Measurements from ENCODE around the gene CAMK1D.
A peak's percentile ranks its signal among the peaks of the same experiment; 100 is the strongest.

The CAMK1D gene

DNA sequence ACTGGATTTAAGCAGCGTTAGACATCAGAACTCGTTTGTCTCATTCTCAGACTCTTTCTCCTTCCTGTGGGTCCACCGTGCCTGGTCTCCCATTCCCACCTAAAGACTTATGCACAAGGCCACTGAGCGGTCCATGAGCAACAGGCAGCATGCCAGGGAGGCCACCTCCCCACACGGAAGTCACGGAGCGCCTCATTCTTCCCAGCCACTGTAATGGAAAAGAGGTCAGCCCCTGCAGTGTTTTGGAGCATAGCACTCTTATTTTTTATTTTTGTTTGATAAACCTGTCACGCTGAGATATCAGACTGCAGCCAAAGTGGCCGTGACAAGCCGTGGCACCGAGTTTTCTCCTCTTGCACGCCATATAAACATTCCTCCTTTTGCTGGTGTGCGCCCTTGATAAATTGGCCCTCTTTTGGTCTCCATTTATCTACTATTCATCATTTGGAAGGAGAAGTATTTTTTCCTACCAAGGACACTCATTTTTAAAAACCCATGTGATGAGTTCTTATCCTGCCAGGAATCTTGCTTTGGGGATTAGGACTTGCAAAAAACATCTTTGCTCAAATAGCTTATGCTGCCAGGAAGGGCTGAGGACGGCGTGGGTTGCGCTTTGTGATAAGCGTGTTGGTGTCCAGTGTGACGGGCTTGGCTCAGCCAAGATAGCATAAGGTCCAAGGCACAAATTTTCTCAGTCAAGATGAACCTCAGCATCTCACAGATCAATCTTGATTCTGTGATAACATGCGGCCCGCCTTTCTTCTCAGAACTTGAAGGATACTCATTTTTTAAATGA is 446.2 kb downstream of the CAMK1D start:
- H3K4me1 ChIP-seq, result peaks cover 0 to 14% (median 9%) of the 10 kb centered on the region in 10 experiments; a peak in 13 of 20 replicates
- peaks cover 14 to 34% (median 25%) of the 10 kb centered on the region in 11 experiments; a peak in 19 of 22 replicates for H3K9me3 ChIP-seq (replicated peaks in 1 of 11)
- TF ChIP-seq Cebpa-rat (IDR thresholded peaks at IDR 0.05), result no peak
- H3K27me3 ChIP-seq, result no peaks in the 10 kb centered on the region
- H3K4me3 ChIP-seq, result no peak overlapping the region
- no peak overlapping the region for H3K9ac ChIP-seq
- peaks cover 18 to 56% (median 28%) of the 10 kb centered on the region in 11 experiments; a peak in 18 of 22 replicates for H3K36me3 ChIP-seq
- no peak overlapping the region for H3K4me2 ChIP-seq
- H4K20me1 ChIP-seq, result no peaks in the 10 kb centered on the region
- H3K27ac ChIP-seq, result no peak overlapping the region

DNA sequence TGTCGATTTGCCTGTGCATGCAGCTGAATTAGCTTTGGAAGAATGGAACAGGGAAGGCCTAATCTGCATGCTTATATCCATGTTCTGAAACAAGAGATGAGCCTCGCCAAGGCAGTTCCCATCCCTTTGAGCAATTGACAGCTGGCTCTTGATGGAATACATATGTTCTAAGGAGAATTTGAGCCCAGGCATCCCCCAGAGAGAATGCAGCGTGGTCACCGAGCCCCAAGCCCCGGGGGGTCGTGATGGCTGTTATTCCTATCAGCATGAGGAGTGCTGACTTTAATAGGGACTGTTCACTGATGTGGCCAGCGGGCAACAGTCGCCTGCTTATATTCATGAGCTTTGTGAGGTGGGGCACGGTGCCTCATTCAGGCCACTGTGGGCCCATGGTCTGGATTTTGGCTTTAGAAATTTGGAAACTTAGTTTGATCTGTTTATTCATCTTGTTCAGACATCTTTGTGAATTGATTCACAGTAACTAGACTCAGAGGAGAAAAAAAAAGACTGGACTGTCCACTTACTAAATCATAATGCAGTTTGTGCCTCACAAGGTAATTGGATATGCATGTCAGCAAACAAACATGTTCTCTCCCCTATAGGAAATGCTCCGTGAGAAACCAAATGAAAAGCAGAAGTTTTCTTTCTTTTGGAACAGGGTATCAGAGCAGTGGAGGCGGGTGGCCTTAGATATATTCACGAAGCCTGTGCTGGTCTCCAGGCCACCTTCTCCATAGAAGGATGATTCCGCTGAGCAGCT is 447.2 kb downstream of the CAMK1D start:
- Histone ChIP-seq H3K4me2 (no peak overlapping the region), H3K27ac (no peak overlapping the region), H3K9ac (no peak overlapping the region), H3K9me3 (replicated peaks in 1 of 11) (peaks cover 8 to 24% (median 16%) of the 10 kb centered on the region in 11 experiments; a peak in 16 of 22 replicates), H3K27me3 (no peaks in the 10 kb centered on the region), H3K4me1 (peaks cover 0 to 14% (median 9%) of the 10 kb centered on the region in 10 experiments; a peak in 13 of 20 replicates), H4K20me1 (no peaks in the 10 kb centered on the region), H3K4me3 (no peak overlapping the region), H3K36me3 (peaks cover 10 to 45% (median 18%) of the 10 kb centered on the region in 11 experiments; a peak in 18 of 22 replicates)
- no peak for TF ChIP-seq Cebpa-rat (IDR thresholded peaks at IDR 0.05)

DNA sequence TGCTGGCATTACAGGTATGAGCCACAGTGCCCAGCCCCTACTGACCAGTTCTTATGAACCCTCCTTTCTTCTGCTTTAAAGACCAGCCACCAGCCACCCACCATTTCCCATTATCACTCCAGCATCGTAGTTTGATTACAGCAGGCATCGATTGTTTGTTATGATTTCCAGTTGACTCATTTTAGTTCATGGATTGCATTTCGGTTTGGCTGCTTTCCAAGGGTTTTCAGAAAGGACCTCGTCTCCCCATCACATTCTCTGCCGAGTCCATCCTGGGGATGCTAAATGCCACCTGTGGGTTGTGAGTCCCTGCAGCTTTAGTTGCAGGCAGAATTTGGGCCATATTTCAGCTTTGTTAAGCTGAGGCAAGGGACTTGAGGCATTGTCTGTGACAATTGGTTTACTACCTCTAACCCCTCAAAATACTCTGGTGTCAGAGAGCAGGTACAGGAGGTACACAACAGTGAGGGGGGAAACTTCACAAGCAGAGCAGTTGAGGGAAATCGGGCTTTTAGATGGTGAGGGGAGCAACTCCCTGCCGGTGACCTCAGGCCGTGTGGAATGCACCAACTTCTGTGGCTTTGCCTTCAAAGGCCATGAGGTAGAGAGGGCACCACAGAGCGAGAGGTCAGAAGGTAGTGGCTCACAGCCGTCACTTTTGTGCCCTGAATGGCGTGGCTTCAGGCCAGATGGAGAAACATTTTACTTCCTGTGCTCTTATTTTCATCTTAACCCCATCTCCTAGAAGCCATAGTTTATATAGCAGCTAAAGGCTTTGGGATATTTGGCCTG is 448.3 kb downstream of the CAMK1D start:
- no peak for TF ChIP-seq Cebpa-rat (IDR thresholded peaks at IDR 0.05)
- no peak overlapping the region for H3K27ac ChIP-seq

DNA sequence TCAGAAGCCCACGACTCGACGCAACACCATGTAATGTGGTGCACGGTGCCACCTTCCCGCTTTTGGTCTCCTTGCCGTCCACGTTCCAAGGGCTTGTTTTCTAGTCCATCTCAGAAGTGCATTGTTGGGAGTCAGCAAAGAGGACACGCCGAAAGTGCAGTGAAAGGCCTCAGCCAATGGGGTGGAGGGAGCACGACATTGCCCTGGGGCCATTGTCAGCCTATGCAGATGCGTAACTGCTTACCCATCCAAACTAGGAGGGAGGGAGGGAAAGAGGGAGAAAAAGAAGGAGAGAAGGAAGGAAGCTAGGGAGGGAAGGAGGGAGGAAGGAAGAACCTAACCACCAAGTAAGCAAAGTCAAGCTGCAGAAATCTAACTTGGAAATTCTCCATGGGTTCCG is 449.8 kb downstream of the CAMK1D start:
- Histone ChIP-seq H3K36me3 (peaks cover 0 to 25% (median 4%) of the 10 kb centered on the region in 11 experiments; a peak in 8 of 22 replicates), H3K9ac (no peak overlapping the region), H3K4me3 (no peak overlapping the region), H3K27ac (no peak overlapping the region), H3K9me3 (replicated peaks in 1 of 11) (no peaks in the 10 kb centered on the region), H3K27me3 (no peaks in the 10 kb centered on the region), H4K20me1 (no peaks in the 10 kb centered on the region), H3K4me2 (peak overlapping the region in 8 of 11 experiments; percentile 14 to 57 (median 32); a peak in 13 of 22 replicates), H3K4me1 (peaks cover 0 to 18% (median 9%) of the 10 kb centered on the region in 10 experiments; a peak in 13 of 20 replicates)
- no peak for TF ChIP-seq Cebpa-rat (IDR thresholded peaks at IDR 0.05)

More for the DNA sequence above, 448.3 kb downstream of the CAMK1D start:
- no peak overlapping the region for H3K4me2 ChIP-seq
- no peak overlapping the region for H3K4me3 ChIP-seq
- H3K9ac ChIP-seq, result no peak overlapping the region
- no peaks in the 10 kb centered on the region for H4K20me1 ChIP-seq
- no peaks in the 10 kb centered on the region for H3K27me3 ChIP-seq
- peaks cover 0 to 13% (median 6%) of the 10 kb centered on the region in 11 experiments; a peak in 9 of 22 replicates for H3K9me3 ChIP-seq (replicated peaks in 1 of 11)
- peaks cover 0 to 14% (median 9%) of the 10 kb centered on the region in 10 experiments; a peak in 13 of 20 replicates for H3K4me1 ChIP-seq
- peaks cover 0 to 37% (median 9%) of the 10 kb centered on the region in 11 experiments; a peak in 16 of 22 replicates for H3K36me3 ChIP-seq

DNA sequence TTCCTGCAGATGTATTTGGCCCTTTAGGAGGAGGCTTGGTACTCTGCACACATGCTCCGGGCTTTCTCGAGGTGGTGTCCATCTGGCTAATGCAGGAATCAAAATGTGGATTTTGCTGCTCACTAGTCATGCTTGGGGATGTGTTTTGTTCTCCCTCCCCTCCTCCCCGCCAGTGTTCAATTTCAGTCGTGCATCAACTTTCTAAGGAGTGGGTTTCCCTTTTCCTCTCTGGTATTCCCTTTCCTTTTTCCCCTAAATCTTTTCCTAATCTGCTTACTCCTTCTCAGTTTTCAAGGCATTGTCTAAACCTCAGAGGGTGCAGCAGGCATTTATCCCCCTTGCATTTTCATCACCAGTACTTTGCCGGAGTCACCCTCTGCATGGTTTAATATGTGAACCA is 450.4 kb downstream of the CAMK1D start:
- peaks cover 0 to 18% (median 9%) of the 10 kb centered on the region in 10 experiments; a peak in 13 of 20 replicates for H3K4me1 ChIP-seq
- no peak overlapping the region for H3K4me3 ChIP-seq
- H3K36me3 ChIP-seq, result peaks cover 0 to 19% (median 0%) of the 10 kb centered on the region in 11 experiments; a peak in 7 of 22 replicates
- H3K9me3 ChIP-seq (replicated peaks in 1 of 11), result no peaks in the 10 kb centered on the region
- no peak for TF ChIP-seq Cebpa-rat (IDR thresholded peaks at IDR 0.05)
- no peaks in the 10 kb centered on the region for H3K27me3 ChIP-seq
- no peaks in the 10 kb centered on the region for H4K20me1 ChIP-seq
- no peak overlapping the region for H3K27ac ChIP-seq
- H3K9ac ChIP-seq, result no peak overlapping the region
- peak overlapping the region in 7 of 11 experiments; percentile 19 to 57 (median 32); a peak in 7 of 22 replicates for H3K4me2 ChIP-seq

DNA sequence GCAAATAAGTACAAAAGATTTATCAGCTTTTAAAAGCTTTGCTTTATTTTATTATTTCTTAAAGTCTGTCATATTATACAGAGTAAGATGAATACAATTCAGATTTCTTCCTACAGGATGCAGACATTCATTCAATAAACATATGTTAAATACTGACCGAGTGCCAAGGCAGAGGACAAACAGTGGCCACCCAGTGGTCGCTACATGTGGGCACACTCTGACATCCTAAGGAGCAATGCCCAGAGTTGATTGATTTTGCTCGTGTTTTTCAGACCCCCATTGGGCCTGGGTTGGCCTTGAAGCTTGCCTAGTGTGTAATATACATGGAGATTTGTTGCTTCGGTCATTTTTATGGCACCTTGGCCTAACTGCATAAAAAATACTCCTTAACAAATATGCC is 451.0 kb downstream of the CAMK1D start:
- H3K9ac ChIP-seq, result no peak overlapping the region
- no peak overlapping the region for H3K27ac ChIP-seq
- H3K27me3 ChIP-seq, result no peaks in the 10 kb centered on the region
- no peak for TF ChIP-seq Cebpa-rat (IDR thresholded peaks at IDR 0.05)
- no peak overlapping the region for H3K4me3 ChIP-seq
- H3K9me3 ChIP-seq (replicated peaks in 1 of 11), result no peaks in the 10 kb centered on the region
- H4K20me1 ChIP-seq, result no peaks in the 10 kb centered on the region
- peaks cover 0 to 13% (median 0%) of the 10 kb centered on the region in 11 experiments; a peak in 4 of 22 replicates for H3K36me3 ChIP-seq
- peaks cover 0 to 18% (median 9%) of the 10 kb centered on the region in 10 experiments; a peak in 13 of 20 replicates for H3K4me1 ChIP-seq
- H3K4me2 ChIP-seq, result no peak overlapping the region

DNA sequence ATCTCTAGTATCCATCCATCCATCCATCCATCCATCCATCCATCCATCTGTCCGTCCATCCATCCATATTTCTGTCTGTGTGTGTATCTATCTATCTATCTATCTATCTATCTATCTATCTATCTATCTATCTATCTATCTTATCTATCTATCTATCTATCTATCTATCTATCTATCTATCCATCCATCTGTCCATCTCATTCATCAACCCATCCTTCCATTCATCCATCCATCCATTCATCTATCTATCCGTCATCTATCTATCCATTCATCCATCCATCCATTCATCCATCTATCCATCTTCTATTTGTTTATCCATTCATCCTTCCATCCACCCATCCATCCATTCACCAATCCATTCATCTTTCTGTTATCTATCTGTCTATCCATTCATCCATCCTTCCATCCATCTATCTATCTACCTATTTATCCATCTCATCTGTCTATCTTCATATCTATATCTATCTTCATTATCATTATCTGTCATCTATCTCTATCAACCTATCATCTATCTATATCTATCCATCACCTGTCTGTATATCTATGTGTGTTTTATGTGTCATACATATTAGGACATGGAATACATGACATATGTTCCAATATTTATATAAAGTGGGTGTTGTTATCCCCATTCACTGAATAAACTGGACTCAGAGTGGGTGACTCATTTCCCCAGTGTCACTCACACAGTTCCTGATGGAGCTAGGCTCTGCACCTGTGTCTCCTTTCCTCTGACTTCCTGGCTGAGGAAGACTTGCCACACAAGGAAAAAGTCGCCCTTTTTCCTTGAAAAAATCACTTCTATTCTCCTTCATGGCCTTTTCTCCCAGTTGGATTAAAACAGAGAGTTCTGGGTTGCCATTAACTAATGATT is 452.1 kb downstream of the CAMK1D start:
- no peak for TF ChIP-seq Cebpa-rat (IDR thresholded peaks at IDR 0.05)

DNA sequence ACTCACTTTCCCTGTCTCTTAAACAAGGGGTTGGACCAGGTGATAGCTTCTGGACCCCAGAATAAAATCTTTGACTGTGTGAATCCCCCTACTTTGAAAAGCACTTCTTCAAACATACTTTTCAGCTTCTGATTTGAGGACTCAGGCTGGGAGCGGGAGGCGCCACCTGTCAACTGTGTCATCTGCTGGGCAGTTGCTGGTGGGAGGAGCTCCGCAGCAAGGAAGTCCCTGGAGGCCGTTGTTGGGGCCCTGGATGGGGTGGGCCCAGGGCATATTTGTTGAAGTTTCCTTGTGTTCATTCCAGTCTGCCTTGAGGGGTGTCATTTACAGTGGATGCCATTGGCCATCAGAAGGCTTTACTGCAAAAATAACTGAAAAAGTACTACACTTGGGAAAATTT is 454.4 kb downstream of the CAMK1D start:
- Histone ChIP-seq H3K9ac (no peak overlapping the region), H3K27me3 (no peaks in the 10 kb centered on the region), H3K27ac (no peak overlapping the region), H4K20me1 (no peaks in the 10 kb centered on the region), H3K4me2 (no peak overlapping the region), H3K4me1 (peaks cover 0 to 13% (median 8%) of the 10 kb centered on the region in 10 experiments; a peak in 13 of 20 replicates), H3K9me3 (replicated peaks in 1 of 11) (no peaks in the 10 kb centered on the region), H3K36me3 (peaks cover 0 to 19% (median 0%) of the 10 kb centered on the region in 11 experiments; a peak in 2 of 22 replicates), H3K4me3 (no peak overlapping the region)
- no peak for TF ChIP-seq Cebpa-rat (IDR thresholded peaks at IDR 0.05)

More for the DNA sequence above, 452.1 kb downstream of the CAMK1D start:
- Histone ChIP-seq H3K9me3 (replicated peaks in 1 of 11) (no peaks in the 10 kb centered on the region), H3K36me3 (peaks cover 0 to 10% (median 0%) of the 10 kb centered on the region in 11 experiments; a peak in 2 of 22 replicates), H3K27me3 (no peaks in the 10 kb centered on the region), H3K27ac (no peak overlapping the region), H3K4me1 (peaks cover 0 to 15% (median 9%) of the 10 kb centered on the region in 10 experiments; a peak in 13 of 20 replicates), H3K9ac (no peak overlapping the region), H3K4me2 (no peak overlapping the region), H4K20me1 (no peaks in the 10 kb centered on the region), H3K4me3 (no peak overlapping the region)
